Progenitor cell of endocrine pancreas (in vitro differentiated cells): ENCODE data around the gene SERINC2. TPM values are rescaled to one million over a fixed set of nuclear protein-coding genes. Genes with fewer than 3 reads are reported as not detected.

Source experiments
- DNase-seq: peaks from one replicate; pipeline ENCODE4 v3.0.0; 2021; ENCODE audit warnings: low spot score; ENCODE audit not compliant: unreplicated experiment
- H3K27ac Mint-ChIP-seq: 2 replicates; pipeline ENCODE4 v1.8.0; 2021; ENCODE audit warnings: mild to moderate bottlenecking, moderate library complexity, mixed read lengths
- H3K27me3 Mint-ChIP-seq: 2 replicates; pipeline ENCODE4 v1.8.0; 2021; ENCODE audit warnings: mixed read lengths
- H3K36me3 Mint-ChIP-seq: 2 replicates; pipeline ENCODE4 v1.8.0; 2022; ENCODE audit warnings: mixed read lengths; ENCODE audit not compliant: insufficient read depth
- H3K4me1 Mint-ChIP-seq: 2 replicates; pipeline ENCODE4 v1.8.0; 2021; ENCODE audit warnings: low read depth, mixed read lengths
- H3K4me3 Mint-ChIP-seq: 2 replicates; pipeline ENCODE4 v1.8.0; 2021; ENCODE audit warnings: low read depth, mild to moderate bottlenecking, moderate library complexity, mixed read lengths
- H3K9me3 Mint-ChIP-seq: 2 replicates; pipeline ENCODE4 v1.8.0; 2021; ENCODE audit warnings: low read depth, mixed read lengths
- total RNA-seq: library from RNA; stranded (reverse); gene quantifications from 2 replicates; pipeline ENCODE4 v1.2.1, GENCODE V29; 2021
- TF ChIP-seq, protein P1 (sequence below): fragments of 200-600 bp; sonication (generic); IDR thresholded peaks from one replicate; pipeline ENCODE4 v1.5.0; 2021; ENCODE audit warnings: antibody characterized with exemption, mild to moderate bottlenecking; ENCODE audit not compliant: unreplicated experiment

The SERINC2 gene
- total RNA-seq, 1 donor from 2014 or later, result 65.7 TPM

DNA sequence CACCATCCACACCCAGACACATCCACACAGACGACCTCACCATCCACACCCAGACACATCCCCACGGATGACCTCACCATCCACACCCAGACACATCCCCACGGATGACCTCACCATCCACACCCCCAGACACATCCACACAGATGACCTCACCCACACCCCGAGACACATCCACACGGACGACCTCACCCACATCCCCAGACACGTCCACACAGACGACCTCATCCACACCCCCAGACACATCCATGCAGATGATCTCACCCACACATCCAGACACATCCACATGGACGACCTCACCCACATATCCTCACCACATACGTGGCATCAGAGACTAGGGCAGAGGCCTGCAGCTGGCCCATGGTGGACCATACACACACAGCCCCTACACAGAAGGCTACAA is 25.4 kb upstream of the SERINC2 start:
- no peak overlapping the region for H3K4me3 Mint-ChIP-seq
- no peaks in the 10 kb centered on the region for H3K9me3 Mint-ChIP-seq
- TF ChIP-seq, protein P1, sequence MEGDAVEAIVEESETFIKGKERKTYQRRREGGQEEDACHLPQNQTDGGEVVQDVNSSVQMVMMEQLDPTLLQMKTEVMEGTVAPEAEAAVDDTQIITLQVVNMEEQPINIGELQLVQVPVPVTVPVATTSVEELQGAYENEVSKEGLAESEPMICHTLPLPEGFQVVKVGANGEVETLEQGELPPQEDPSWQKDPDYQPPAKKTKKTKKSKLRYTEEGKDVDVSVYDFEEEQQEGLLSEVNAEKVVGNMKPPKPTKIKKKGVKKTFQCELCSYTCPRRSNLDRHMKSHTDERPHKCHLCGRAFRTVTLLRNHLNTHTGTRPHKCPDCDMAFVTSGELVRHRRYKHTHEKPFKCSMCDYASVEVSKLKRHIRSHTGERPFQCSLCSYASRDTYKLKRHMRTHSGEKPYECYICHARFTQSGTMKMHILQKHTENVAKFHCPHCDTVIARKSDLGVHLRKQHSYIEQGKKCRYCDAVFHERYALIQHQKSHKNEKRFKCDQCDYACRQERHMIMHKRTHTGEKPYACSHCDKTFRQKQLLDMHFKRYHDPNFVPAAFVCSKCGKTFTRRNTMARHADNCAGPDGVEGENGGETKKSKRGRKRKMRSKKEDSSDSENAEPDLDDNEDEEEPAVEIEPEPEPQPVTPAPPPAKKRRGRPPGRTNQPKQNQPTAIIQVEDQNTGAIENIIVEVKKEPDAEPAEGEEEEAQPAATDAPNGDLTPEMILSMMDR, result no peak
- peaks cover 11% of the 10 kb centered on the region for H3K27me3 Mint-ChIP-seq
- no peaks in the 10 kb centered on the region for H3K36me3 Mint-ChIP-seq
- DNase-seq, result no peak
- peak overlapping the region; percentile 4 for H3K27ac Mint-ChIP-seq
- H3K4me1 Mint-ChIP-seq, result peaks cover 9% of the 10 kb centered on the region

DNA sequence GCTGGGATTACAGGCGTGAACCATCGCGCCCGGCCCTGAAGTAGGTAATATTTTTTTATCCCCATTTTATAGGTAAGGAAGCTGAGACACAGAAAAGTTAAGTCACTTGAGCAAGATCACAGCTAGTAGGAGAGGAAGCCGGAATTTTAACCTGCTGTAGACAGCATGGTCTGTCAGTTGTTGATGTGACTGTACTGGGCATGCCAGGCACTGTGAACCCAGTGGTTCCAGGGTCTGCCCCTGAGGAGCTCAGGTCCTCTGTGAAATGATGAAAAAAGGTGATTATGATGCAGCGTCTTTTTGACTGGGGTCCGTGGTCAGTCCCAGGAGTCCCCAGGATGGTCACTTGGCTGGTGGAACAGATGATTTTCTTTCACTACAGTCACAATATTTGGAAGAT is 23.4 kb upstream of the SERINC2 start:
- Mint-ChIP-seq H3K27me3 (peaks cover 14% of the 10 kb centered on the region), H3K4me1 (peaks cover 10% of the 10 kb centered on the region), H3K27ac (peak overlapping the region; percentile 90), H3K4me3 (no peak overlapping the region), H3K36me3 (no peaks in the 10 kb centered on the region), H3K9me3 (no peaks in the 10 kb centered on the region)
- TF ChIP-seq, protein P1, result no peak
- no peak for DNase-seq

DNA sequence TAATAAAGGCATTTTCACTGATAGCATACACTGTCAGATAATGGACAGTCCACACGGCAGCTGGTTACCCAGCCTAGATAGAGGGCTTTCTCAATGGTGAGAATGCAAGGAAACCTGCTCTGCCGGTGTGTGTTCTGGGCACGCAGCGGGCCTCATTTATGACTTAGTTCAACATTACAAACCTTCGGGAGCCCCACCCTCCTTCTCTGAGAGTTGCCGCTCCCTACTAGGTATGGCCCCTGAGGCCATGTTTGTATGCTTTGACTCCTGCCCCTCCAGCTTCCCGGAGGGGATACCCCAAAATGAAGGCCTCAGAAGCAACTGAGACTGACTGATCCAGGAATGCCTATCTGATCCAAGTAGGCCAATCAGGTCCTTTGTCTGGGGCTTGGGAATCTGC is 22.9 kb upstream of the SERINC2 start:
- Mint-ChIP-seq H3K27ac (peak overlapping the region; percentile 90), H3K4me3 (no peak overlapping the region), H3K27me3 (peaks cover 14% of the 10 kb centered on the region), H3K36me3 (no peaks in the 10 kb centered on the region), H3K4me1 (peaks cover 10% of the 10 kb centered on the region), H3K9me3 (no peaks in the 10 kb centered on the region)
- DNase-seq, result no peak
- TF ChIP-seq, protein P1, result no peak

DNA sequence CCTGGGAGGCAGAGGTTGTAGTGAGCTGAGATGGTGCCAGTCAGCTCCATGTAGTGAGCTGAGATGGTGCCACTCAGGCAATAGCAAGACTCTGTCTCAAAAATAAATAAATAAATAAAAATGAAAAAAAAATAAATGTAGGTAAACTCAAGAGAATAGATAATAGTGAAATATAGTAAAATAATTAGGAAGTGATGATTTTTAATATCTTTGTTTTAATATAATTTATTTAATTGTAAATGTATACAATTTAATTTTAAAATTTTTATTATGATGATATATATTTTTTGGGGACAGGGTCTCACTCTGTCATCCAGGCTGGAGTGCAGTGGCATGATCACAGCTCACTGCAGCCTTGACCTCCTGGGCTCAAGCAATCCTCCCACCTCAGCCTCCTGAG is 19.6 kb upstream of the SERINC2 start:
- Mint-ChIP-seq H3K36me3 (no peaks in the 10 kb centered on the region), H3K4me3 (no peak overlapping the region), H3K27ac (no peak overlapping the region), H3K4me1 (peaks cover 10% of the 10 kb centered on the region), H3K27me3 (peaks cover 8% of the 10 kb centered on the region), H3K9me3 (no peaks in the 10 kb centered on the region)
- TF ChIP-seq, protein P1, result no peak
- no peak for DNase-seq

DNA sequence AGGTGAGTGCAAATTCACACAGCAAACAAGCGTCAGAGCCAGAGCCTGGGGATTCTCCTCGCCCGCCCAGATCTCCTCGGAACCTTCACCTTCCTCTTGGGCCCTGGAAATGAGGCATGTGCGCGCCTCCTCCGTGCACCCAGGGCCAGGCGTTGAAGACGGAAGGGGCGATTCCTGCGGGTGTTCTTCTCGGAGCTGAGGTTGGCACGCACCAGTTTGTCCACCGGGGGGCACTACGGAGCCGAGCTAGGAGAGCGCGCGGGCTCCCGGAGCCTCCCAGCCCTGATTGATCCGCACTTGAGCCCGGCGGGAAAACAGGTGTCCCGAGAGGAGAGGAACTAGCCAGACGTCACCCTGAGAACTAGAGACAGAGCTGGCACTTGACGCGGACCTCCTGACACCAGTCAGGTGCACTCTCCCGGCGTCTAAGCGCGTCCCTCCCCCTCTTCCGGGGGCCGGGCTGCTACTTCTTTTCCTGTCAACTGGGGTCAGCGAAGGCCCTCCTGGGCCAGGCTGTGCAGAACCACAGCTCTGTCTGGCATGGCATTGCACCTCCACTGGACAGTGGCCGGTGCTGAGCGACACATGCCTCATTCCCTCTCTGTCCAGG is 18.3 kb upstream of the SERINC2 start:
- peaks cover 8% of the 10 kb centered on the region for H3K27me3 Mint-ChIP-seq
- TF ChIP-seq, protein P1, result peak; percentile 89
- DNase-seq, result peak; percentile 85
- no peak overlapping the region for H3K27ac Mint-ChIP-seq
- no peaks in the 10 kb centered on the region for H3K9me3 Mint-ChIP-seq
- H3K36me3 Mint-ChIP-seq, result no peaks in the 10 kb centered on the region
- H3K4me3 Mint-ChIP-seq, result peak overlapping the region; percentile 67
- H3K4me1 Mint-ChIP-seq, result peaks cover 10% of the 10 kb centered on the region
